IPS-11a (cell line): Measurements from ENCODE around the gene SLC66A2.
"Not testable (repeated sequence)": the region's sequence is repeated elsewhere in the genome, so short reads cannot be mapped to it uniquely, and the experiment has no call there.

Experiments
- H3K4me3 ChIP-seq: one replicate; pipeline ENCODE4 v1.5.1; 2013; ENCODE audit warnings: low read depth, low read length, control low read depth

Gene SLC66A2

GRCh38 chr18:79951545-79952455 lies at the start of gene SLC66A2:
Gene SLC66A2 (minus strand): TSS chr18:79951653. CDS start chr18:79950926, 727 bp downstream.
- peak within 1 kb of the TSS; percentile 57 for H3K4me3 ChIP-seq

- no peak overlapping the region for H3K4me3 ChIP-seq
Measured at GRCh38 chr18:80000877-80001276, 49.4 kb upstream of the SLC66A2 start.

GRCh38 chr18:79999701-80000100 lies 48.2 kb upstream of the SLC66A2 start:
- not testable (repeated sequence) for H3K4me3 ChIP-seq

GRCh38 chr18:79991494-79991893 lies 40.0 kb upstream of the SLC66A2 start:
- no peak overlapping the region for H3K4me3 ChIP-seq

GRCh38 chr18:79989195-79989497 lies 37.7 kb upstream of the SLC66A2 start:
- no peak overlapping the region for H3K4me3 ChIP-seq

- H3K4me3 ChIP-seq = peak within 1 kb of the TSS; percentile 92
Measured at GRCh38 chr18:79988451-79989194, 37.2 kb upstream of the SLC66A2 start, which contains the start of gene TXNL4A. Gene TXNL4A (minus strand): TSS chr18:79988563. CDS start chr18:79988392, 171 bp downstream.

- peak overlapping the region; percentile 92 for H3K4me3 ChIP-seq
Measured at GRCh38 chr18:79988071-79988450, 36.6 kb upstream of the SLC66A2 start.

- peak overlapping the region; percentile 92 for H3K4me3 ChIP-seq
Measured at GRCh38 chr18:79987566-79987965, 36.1 kb upstream of the SLC66A2 start.

- H3K4me3 ChIP-seq = no peak overlapping the region
Measured at GRCh38 chr18:79986726-79987125, 35.3 kb upstream of the SLC66A2 start.

- no peak overlapping the region for H3K4me3 ChIP-seq
Measured at GRCh38 chr18:79985172-79985571, 33.7 kb upstream of the SLC66A2 start.

GRCh38 chr18:79983793-79984192 lies 32.3 kb upstream of the SLC66A2 start:
- no peak overlapping the region for H3K4me3 ChIP-seq

GRCh38 chr18:79983253-79983652 lies 31.8 kb upstream of the SLC66A2 start:
- H3K4me3 ChIP-seq = no peak overlapping the region

- no peak overlapping the region for H3K4me3 ChIP-seq
Measured at GRCh38 chr18:79982736-79983135, 31.3 kb upstream of the SLC66A2 start.

- no peak overlapping the region for H3K4me3 ChIP-seq
Measured at GRCh38 chr18:79980585-79980984, 29.1 kb upstream of the SLC66A2 start.

GRCh38 chr18:79979843-79980242 lies 28.4 kb upstream of the SLC66A2 start:
- H3K4me3 ChIP-seq = no peak overlapping the region

GRCh38 chr18:79975985-79976680 lies 24.7 kb upstream of the SLC66A2 start:
- H3K4me3 ChIP-seq = no peak overlapping the region

GRCh38 chr18:79975043-79975442 lies 23.6 kb upstream of the SLC66A2 start:
- no peak overlapping the region for H3K4me3 ChIP-seq

- H3K4me3 ChIP-seq = no peak overlapping the region
Measured at GRCh38 chr18:79974025-79974654, 22.7 kb upstream of the SLC66A2 start.

- no peak overlapping the region for H3K4me3 ChIP-seq
Measured at GRCh38 chr18:79973517-79973916, 22.1 kb upstream of the SLC66A2 start.

GRCh38 chr18:79972720-79973119 lies 21.3 kb upstream of the SLC66A2 start:
- H3K4me3 ChIP-seq = no peak overlapping the region

GRCh38 chr18:79971986-79972385 lies 20.5 kb upstream of the SLC66A2 start:
- no peak overlapping the region for H3K4me3 ChIP-seq
